Activated naive CD8-positive, alpha-beta T cell treated with anti-CD3 and anti-CD28 coated beads, Interleukin-2, amount 10 ng/mL, durations not matched to agents 7 days and 5 days (primary cell): ENCODE measurements around the gene RTTN. TPM values are rescaled to one million over a fixed set of nuclear protein-coding genes. Genes with fewer than 3 reads are reported as not detected.

ENCODE experiments used
- ATAC-seq: fragments of 150-1000 bp; cut with Tn5 transposase; one replicate; pipeline ENCODE4 v1.10.0; 2021; ENCODE audit warnings: low read depth, moderate library complexity
- POLR2A ChIA-PET: fragments of 350-600 bp; sonication (Branson Sonifier 250); formaldehyde crosslinking; loops from one replicate; lab custom pipeline; 2021; ENCODE audit warnings: antibody characterized with exemption; lab: Charles Lee
- DNase-seq: peaks from one replicate; pipeline ENCODE4 v3.0.0; 2021
- H3K27ac Mint-ChIP-seq: one replicate; pipeline ENCODE4 v1.8.0; 2022; ENCODE audit warnings: mild to moderate bottlenecking, mixed read lengths
- H3K27me3 Mint-ChIP-seq: one replicate; pipeline ENCODE4 v1.8.0; 2022; ENCODE audit warnings: mild to moderate bottlenecking, moderate library complexity, mixed read lengths
- H3K36me3 Mint-ChIP-seq: one replicate; pipeline ENCODE4 v1.8.0; 2021; ENCODE audit warnings: mild to moderate bottlenecking, mixed read lengths
- H3K4me1 Mint-ChIP-seq: one replicate; pipeline ENCODE4 v1.8.0; 2021; ENCODE audit warnings: mixed read lengths
- H3K4me3 Mint-ChIP-seq: one replicate; pipeline ENCODE4 v1.8.0; 2022; ENCODE audit warnings: mild to moderate bottlenecking, moderate library complexity, mixed read lengths
- H3K9me3 Mint-ChIP-seq: one replicate; pipeline ENCODE4 v1.8.0; 2021; ENCODE audit warnings: mixed read lengths
- total RNA-seq, 2 experiments: library from RNA; stranded (reverse); gene quantifications; one replicate each; pipeline ENCODE4 v1.2.3, GENCODE V29; 2021

The RTTN gene
- total RNA-seq, 2 experiments from 2014 or later, result 32.5 to 32.8 TPM

DNA sequence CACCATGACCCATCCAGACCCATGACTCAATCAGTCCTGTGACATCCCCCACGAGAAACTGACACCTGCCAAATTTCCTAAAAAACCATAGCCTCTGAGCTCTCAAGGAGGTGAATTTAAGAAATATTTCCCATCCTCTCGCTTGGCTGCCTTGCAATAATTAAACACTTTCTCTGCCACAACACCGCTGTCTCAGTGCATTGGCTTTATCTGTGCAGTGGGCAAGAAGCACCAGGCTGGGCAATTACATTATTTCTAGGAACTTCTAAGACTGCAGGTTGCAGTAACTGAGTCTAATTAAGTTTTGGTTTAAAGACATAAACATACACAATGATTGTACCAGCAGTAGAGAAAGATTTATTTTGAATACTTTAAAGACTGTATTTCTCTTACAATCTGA lies 22.0 kb upstream of the RTTN start:
- Mint-ChIP-seq H3K27me3 (peaks cover 14% of the 10 kb centered on the region), H3K9me3 (peaks cover 10% of the 10 kb centered on the region), H3K4me1 (no peaks in the 10 kb centered on the region), H3K36me3 (no peaks in the 10 kb centered on the region), H3K27ac (no peak overlapping the region), H3K4me3 (no peak overlapping the region)
- no peak for ATAC-seq
- POLR2A ChIA-PET, result no interaction called here
- no peak for DNase-seq

- peaks cover 30% of the 10 kb centered on the region for H3K27me3 Mint-ChIP-seq
Observed at GRCh38 chr18:70221915-70222278, 16.4 kb upstream of the RTTN start.

DNA sequence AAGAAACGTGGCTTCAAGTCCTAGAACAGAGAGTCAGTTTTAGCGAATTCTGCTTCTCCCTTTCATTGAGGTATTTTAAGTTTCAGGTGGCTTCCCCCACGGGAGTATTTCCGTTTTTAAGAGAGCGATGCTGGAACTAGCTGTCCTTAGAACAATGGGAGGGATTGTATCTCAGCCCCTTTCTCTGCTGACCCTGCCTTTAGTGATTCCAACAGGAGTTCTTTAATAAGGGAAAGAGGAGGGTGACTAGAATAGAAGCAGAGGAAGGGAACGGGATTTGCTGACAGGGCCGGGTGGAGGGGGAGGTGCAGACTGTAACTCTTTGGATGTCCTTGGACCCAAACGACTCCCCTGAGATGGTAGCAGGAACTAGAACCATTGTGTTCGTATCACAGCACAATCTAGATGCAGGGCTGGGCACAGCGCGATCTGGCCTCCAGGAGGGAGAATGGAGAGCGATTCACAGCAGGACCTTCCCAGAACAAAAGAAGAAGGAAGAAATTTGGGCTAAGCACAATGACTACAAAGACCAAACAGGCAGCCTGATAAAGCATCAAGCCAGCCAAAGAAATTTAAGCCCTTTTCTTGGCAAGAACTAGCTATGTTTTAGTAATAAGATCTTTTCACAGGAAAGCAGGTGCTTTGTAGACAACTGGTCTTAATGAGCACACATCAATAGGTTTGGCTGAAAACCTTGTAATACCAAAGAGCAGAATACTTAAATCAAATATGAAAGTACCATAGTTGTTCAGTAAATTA lies 15.8 kb upstream of the RTTN start:
- no peak overlapping the region for H3K4me3 Mint-ChIP-seq
- H3K27ac Mint-ChIP-seq, result no peak overlapping the region
- no peaks in the 10 kb centered on the region for H3K36me3 Mint-ChIP-seq
- no peaks in the 10 kb centered on the region for H3K4me1 Mint-ChIP-seq
- DNase-seq, result no peak
- no peaks in the 10 kb centered on the region for H3K9me3 Mint-ChIP-seq
- no peak for ATAC-seq
- POLR2A ChIA-PET, result no interaction called here
- peaks cover 30% of the 10 kb centered on the region for H3K27me3 Mint-ChIP-seq

More at GRCh38 chr18:70221915-70222278, 16.4 kb upstream of the RTTN start:
- H3K27ac Mint-ChIP-seq, result no peak overlapping the region
- no peaks in the 10 kb centered on the region for H3K36me3 Mint-ChIP-seq
- no peak for ATAC-seq
- DNase-seq, result no peak
- H3K4me1 Mint-ChIP-seq, result no peaks in the 10 kb centered on the region
- no peak overlapping the region for H3K4me3 Mint-ChIP-seq
- POLR2A ChIA-PET, result no interaction called here
- H3K9me3 Mint-ChIP-seq, result peaks cover under 1% of the 10 kb centered on the region

GRCh38 chr18:70220628-70221027 lies 15.1 kb upstream of the RTTN start:
- no peak overlapping the region for H3K4me3 Mint-ChIP-seq
- H3K27me3 Mint-ChIP-seq, result peaks cover 30% of the 10 kb centered on the region
- H3K4me1 Mint-ChIP-seq, result no peaks in the 10 kb centered on the region
- no peak for DNase-seq
- no peaks in the 10 kb centered on the region for H3K9me3 Mint-ChIP-seq
- no peak for ATAC-seq
- no peaks in the 10 kb centered on the region for H3K36me3 Mint-ChIP-seq
- H3K27ac Mint-ChIP-seq, result no peak overlapping the region
- POLR2A ChIA-PET, result no interaction called here

DNA sequence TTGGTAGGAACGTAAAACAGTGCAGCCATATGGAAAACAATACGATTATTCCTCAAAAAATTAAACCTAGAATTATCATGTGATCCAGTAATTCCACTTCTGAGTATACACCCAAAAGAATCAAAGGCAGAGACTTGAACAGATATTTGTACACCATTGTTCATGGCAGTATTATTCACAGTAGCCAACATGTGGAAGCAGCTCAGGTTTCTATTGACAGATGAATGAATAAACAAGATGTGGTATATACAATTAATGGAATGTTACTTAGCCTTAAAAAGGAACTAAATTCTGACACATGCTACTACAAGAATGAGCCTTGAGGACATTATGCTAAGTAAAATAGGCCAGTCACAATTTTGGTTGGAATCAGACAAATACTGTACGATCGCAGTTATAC lies 14.2 kb upstream of the RTTN start:
- ATAC-seq (no peak), DNase-seq (no peak)
- Mint-ChIP-seq H3K9me3 (no peaks in the 10 kb centered on the region), H3K4me1 (no peaks in the 10 kb centered on the region), H3K27ac (no peak overlapping the region), H3K27me3 (peaks cover 30% of the 10 kb centered on the region), H3K4me3 (no peak overlapping the region), H3K36me3 (no peaks in the 10 kb centered on the region)
- POLR2A ChIA-PET, result no interaction called here

GRCh38 chr18:70216788-70217187 lies 11.3 kb upstream of the RTTN start:
- H3K27me3 Mint-ChIP-seq, result peaks cover 38% of the 10 kb centered on the region

GRCh38 chr18:70207181-70207580 lies 1.7 kb upstream of the RTTN start:
- Mint-ChIP-seq H3K4me1 (peaks cover 17% of the 10 kb centered on the region), H3K27me3 (peaks cover 9% of the 10 kb centered on the region), H3K9me3 (no peaks in the 10 kb centered on the region), H3K36me3 (peaks cover 4% of the 10 kb centered on the region), H3K4me3 (no peak overlapping the region), H3K27ac (no peak overlapping the region)
- no peak for ATAC-seq
- DNase-seq, result no peak
- POLR2A ChIA-PET, result no interaction called here

More at GRCh38 chr18:70216788-70217187, 11.3 kb upstream of the RTTN start:
- no peaks in the 10 kb centered on the region for H3K36me3 Mint-ChIP-seq
- DNase-seq (no peak), ATAC-seq (no peak)
- POLR2A ChIA-PET, result no interaction called here
- no peaks in the 10 kb centered on the region for H3K4me1 Mint-ChIP-seq
- H3K27ac Mint-ChIP-seq, result no peak overlapping the region
- H3K4me3 Mint-ChIP-seq, result no peak overlapping the region
- H3K9me3 Mint-ChIP-seq, result no peaks in the 10 kb centered on the region

DNA sequence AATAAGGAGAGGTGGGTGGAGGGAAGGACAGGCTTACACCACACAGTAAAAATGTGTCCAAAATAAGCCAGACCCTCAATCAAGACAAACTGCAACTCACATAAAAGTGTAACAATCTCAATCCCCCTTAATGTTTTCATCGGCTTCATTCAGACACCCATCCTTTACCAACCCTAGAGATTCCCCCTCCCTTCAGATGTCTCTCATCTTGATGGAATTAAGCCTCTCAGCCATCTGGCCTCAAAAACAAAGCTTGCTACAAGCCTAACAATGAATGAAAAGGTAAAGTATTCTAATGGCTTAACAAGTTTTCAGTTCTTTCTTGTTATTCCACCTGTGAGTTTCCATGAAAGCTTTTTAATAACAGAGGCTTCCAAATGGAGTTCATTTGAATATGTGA lies 5.2 kb downstream of the RTTN start:
- peaks cover 22% of the 10 kb centered on the region for H3K4me1 Mint-ChIP-seq
- peaks cover 17% of the 10 kb centered on the region for H3K36me3 Mint-ChIP-seq
- POLR2A ChIA-PET, result no interaction called here
- no peak overlapping the region for H3K4me3 Mint-ChIP-seq
- no peaks in the 10 kb centered on the region for H3K9me3 Mint-ChIP-seq
- DNase-seq (no peak), ATAC-seq (no peak)
- H3K27ac Mint-ChIP-seq, result no peak overlapping the region
- no peaks in the 10 kb centered on the region for H3K27me3 Mint-ChIP-seq

DNA sequence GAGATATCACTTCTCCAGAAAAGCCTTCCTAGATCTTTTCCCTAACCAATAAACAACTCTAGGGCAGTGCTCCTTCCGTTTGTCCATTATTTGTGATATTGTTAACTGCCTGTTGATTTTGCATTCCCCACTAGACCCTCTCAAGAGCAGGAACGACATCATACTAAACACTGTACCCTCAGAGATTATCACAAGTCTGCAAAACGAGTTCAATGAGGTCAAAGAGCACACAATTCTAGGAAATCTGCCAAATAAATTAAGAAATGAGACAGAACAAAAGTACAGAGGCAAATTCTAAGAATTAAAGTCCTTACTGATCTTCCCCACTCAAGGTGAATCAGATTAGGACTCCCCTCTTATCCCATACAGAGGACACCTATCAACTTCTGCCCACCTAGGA lies 7.6 kb downstream of the RTTN start:
- Mint-ChIP-seq H3K9me3 (no peaks in the 10 kb centered on the region), H3K36me3 (peaks cover 19% of the 10 kb centered on the region), H3K4me1 (peaks cover 15% of the 10 kb centered on the region), H3K4me3 (no peak overlapping the region), H3K27ac (peak overlapping the region; percentile 11), H3K27me3 (no peaks in the 10 kb centered on the region)
- POLR2A ChIA-PET, result no interaction called here
- no peak for DNase-seq
- no peak for ATAC-seq

GRCh38 chr18:70197026-70197425 lies 8.5 kb downstream of the RTTN start:
- Mint-ChIP-seq H3K4me3 (no peak overlapping the region), H3K9me3 (no peaks in the 10 kb centered on the region), H3K4me1 (peaks cover 15% of the 10 kb centered on the region), H3K36me3 (peaks cover 15% of the 10 kb centered on the region), H3K27me3 (no peaks in the 10 kb centered on the region), H3K27ac (no peak overlapping the region)
- DNase-seq (no peak), ATAC-seq (no peak)
- POLR2A ChIA-PET, result no interaction called here

- no peak overlapping the region for H3K27ac Mint-ChIP-seq
- POLR2A ChIA-PET, result no interaction called here
- no peak for ATAC-seq
- peaks cover 15% of the 10 kb centered on the region for H3K4me1 Mint-ChIP-seq
- H3K27me3 Mint-ChIP-seq, result no peaks in the 10 kb centered on the region
- no peaks in the 10 kb centered on the region for H3K9me3 Mint-ChIP-seq
- DNase-seq, result no peak
- H3K4me3 Mint-ChIP-seq, result no peak overlapping the region
- peaks cover 13% of the 10 kb centered on the region for H3K36me3 Mint-ChIP-seq
Observed at GRCh38 chr18:70195852-70196434, 9.5 kb downstream of the RTTN start.

- no peaks in the 10 kb centered on the region for H3K9me3 Mint-ChIP-seq
- H3K4me3 Mint-ChIP-seq, result no peak overlapping the region
- peaks cover 12% of the 10 kb centered on the region for H3K4me1 Mint-ChIP-seq
- POLR2A ChIA-PET, result interaction anchor here (0.6 kb wide), 1 partner anchor 822 kb away, joined by 3 read pairs; no protein-coding TSS in a partner anchor
- peaks cover 16% of the 10 kb centered on the region for H3K36me3 Mint-ChIP-seq
- DNase-seq, result no peak
- no peak overlapping the region for H3K27ac Mint-ChIP-seq
- no peaks in the 10 kb centered on the region for H3K27me3 Mint-ChIP-seq
- ATAC-seq, result no peak
Observed at GRCh38 chr18:70195014-70195614, 10.4 kb downstream of the RTTN start.

- peaks cover 16% of the 10 kb centered on the region for H3K36me3 Mint-ChIP-seq
- H3K9me3 Mint-ChIP-seq, result no peaks in the 10 kb centered on the region
- POLR2A ChIA-PET, result interaction anchor here (0.6 kb wide), 1 partner anchor 822 kb away, joined by 3 read pairs; no protein-coding TSS in a partner anchor
Observed at GRCh38 chr18:70194227-70194890, 11.1 kb downstream of the RTTN start.

More at GRCh38 chr18:70194227-70194890, 11.1 kb downstream of the RTTN start:
- Mint-ChIP-seq H3K27me3 (no peaks in the 10 kb centered on the region), H3K27ac (no peak overlapping the region), H3K4me3 (no peak overlapping the region), H3K4me1 (peaks cover 12% of the 10 kb centered on the region)
- DNase-seq (no peak), ATAC-seq (no peak)
